SK-N-SH (cell line): ENCODE results near the gene HS2ST1. TPM values are rescaled to one million over a fixed set of nuclear protein-coding genes. Genes with fewer than 3 reads are reported as not detected.

Experiments
- CTCF ChIA-PET: fragments of 300-600, 350-600 bp; formaldehyde crosslinking; extraction: SDS; loops from one replicate; lab custom pipeline; 2021; lab: Yijun Ruan, JAX
- POLR2A ChIA-PET: fragments of 350-600 bp; sonication (Branson Sonifier 250); formaldehyde crosslinking; extraction: SDS; loops from one replicate; lab custom pipeline; 2020; ENCODE audit warnings: antibody characterized with exemption, inconsistent platforms; lab: Yijun Ruan, JAX
- DNase-seq: peaks from one replicate; pipeline ENCODE4 v3.0.0; 2012
- H2AFZ ChIP-seq: fragments of 200-600 bp; sonication (generic); 2 replicates; pipeline ENCODE4 v1.8.1; 2016; ENCODE audit warnings: antibody characterized with exemption, mild to moderate bottlenecking, low read depth
- H3F3A ChIP-seq: fragments of 200-600 bp; sonication (generic); replicated peaks from 2 replicates; pipeline ENCODE3; 2016; ENCODE audit warnings: antibody characterized with exemption, mild to moderate bottlenecking; ENCODE audit not compliant: insufficient read depth
- H3K27ac ChIP-seq, 2 experiments: fragments of 200-500 bp in 1 of 2; fragments of 200-600 bp in 1 of 2; sonication (Bioruptor generic) in 1 of 2; sonication (generic), shearing (Covaris generic) in 1 of 2; 2 replicates each; pipeline versions ENCODE4 v1.5.1 to v1.6.1; 2014 to 2016; ENCODE audit warnings: low read depth in 2 of 2, inconsistent platforms in 1 of 2, low read length in 1 of 2, mild to moderate bottlenecking in 1 of 2, mixed read lengths in 1 of 2
- H3K27me3 ChIP-seq: fragments of 200-600 bp; sonication (generic), shearing (Covaris generic); 2 replicates; pipeline ENCODE4 v1.6.1; 2016; ENCODE audit warnings: mixed run types; ENCODE audit not compliant: insufficient read depth
- H3K36me3 ChIP-seq, 2 experiments: fragments of 200-500 bp in 1 of 2; fragments of 200-600 bp in 1 of 2; sonication (Bioruptor generic) in 1 of 2; sonication (generic) in 1 of 2; replicated peaks in 1 of 2; 2 replicates each; pipeline versions ENCODE3 to v1.5.1; 2014 to 2016; ENCODE audit warnings: low read length in 1 of 2, mild to moderate bottlenecking in 1 of 2; ENCODE audit not compliant: insufficient read depth in 2 of 2, control insufficient read depth in 1 of 2
- H3K4me1 ChIP-seq, 2 experiments: fragments of 200-500 bp in 1 of 2; fragments of 200-600 bp in 1 of 2; sonication (Bioruptor generic) in 1 of 2; sonication (generic), shearing (Covaris generic) in 1 of 2; 2 replicates each; pipeline versions ENCODE4 v1.5.1 to v1.6.1; 2014 to 2016; ENCODE audit warnings: low read depth in 1 of 2, low read length in 1 of 2, mixed run types in 1 of 2; ENCODE audit not compliant: insufficient read depth in 2 of 2, control insufficient read depth in 1 of 2
- H3K4me2 ChIP-seq: fragments of 200-600 bp; sonication (generic), shearing (Covaris generic); 2 replicates; pipeline ENCODE4 v1.6.1; 2017; ENCODE audit warnings: mixed run types
- H3K4me3 ChIP-seq, 2 experiments: fragments of 200-500 bp in 1 of 2; fragments of 200-600 bp in 1 of 2; sonication (Bioruptor generic) in 1 of 2; sonication (generic), shearing (Covaris generic) in 1 of 2; 2 replicates each; pipeline versions ENCODE4 v1.5.1 to v1.8.1; 2014 to 2016; ENCODE audit warnings: low read depth in 2 of 2, inconsistent platforms in 1 of 2, low read length in 1 of 2, mild to moderate bottlenecking in 1 of 2, mixed read lengths in 1 of 2, moderate library complexity in 1 of 2
- H3K79me2 ChIP-seq: fragments of 200-600 bp; sonication (generic); 2 replicates; pipeline ENCODE4 v1.8.1; 2017; ENCODE audit warnings: mild to moderate bottlenecking; ENCODE audit not compliant: insufficient read depth
- H3K9ac ChIP-seq: fragments of 200-600 bp; sonication (generic); 2 replicates; pipeline ENCODE4 v1.6.1; 2017; ENCODE audit warnings: mixed run types
- H3K9me2 ChIP-seq: fragments of 200-600 bp; sonication (generic); 2 replicates; pipeline ENCODE4 v1.6.1; 2017; ENCODE audit warnings: mixed run types
- H3K9me3 ChIP-seq: fragments of 200-600 bp; sonication (generic); 2 replicates; pipeline ENCODE4 v1.6.1; 2017; ENCODE audit warnings: mixed run types, mild to moderate bottlenecking, moderate library complexity
- H4K20me1 ChIP-seq: fragments of 200-600 bp; sonication (generic); 2 replicates; pipeline ENCODE4 v1.6.1; 2017; ENCODE audit warnings: mild to moderate bottlenecking, mixed run types; ENCODE audit not compliant: insufficient read depth
- CHD2 ChIP-seq: fragments of 150-350 bp; IDR thresholded peaks from 2 replicates; pipeline ENCODE4 v1.6.1; 2018; ENCODE audit warnings: low read length; ENCODE audit not compliant: partially characterized antibody
- EP300 ChIP-seq, 2 experiments: IDR thresholded peaks; 2 replicates each; pipeline versions ENCODE4 v1.4.0 to v1.6.1; 2012; ENCODE audit warnings: borderline replicate concordance in 1 of 2, low read depth in 1 of 2, low read length in 1 of 2
- EZH2phosphoT487 ChIP-seq: fragments of 200-600 bp; sonication (generic); IDR thresholded peaks from 2 replicates; pipeline ENCODE4 v1.6.1; 2017; ENCODE audit warnings: low read depth, mixed run types, mild to moderate bottlenecking, antibody characterized with exemption, moderate library complexity, borderline replicate concordance
- FOSL2 ChIP-seq: IDR thresholded peaks from 2 replicates; pipeline ENCODE4 v1.4.0; 2012; ENCODE audit warnings: low read depth, mild to moderate bottlenecking, moderate library complexity, borderline replicate concordance
- FOXM1 ChIP-seq: IDR thresholded peaks from 2 replicates; pipeline ENCODE4 v1.4.0; 2012; ENCODE audit warnings: low read depth, mild to moderate bottlenecking
- GABPA ChIP-seq: IDR thresholded peaks from 2 replicates; pipeline ENCODE4 v1.4.0; 2012; ENCODE audit warnings: low read depth, mild to moderate bottlenecking
- GATA2 ChIP-seq: sonication (generic); formaldehyde crosslinking; IDR thresholded peaks from 2 replicates; pipeline ENCODE4 v1.5.0; 2020; ENCODE audit warnings: mild to moderate bottlenecking, missing genetic modification reagents
- IRF3 ChIP-seq: fragments of 150-350 bp; IDR thresholded peaks from 2 replicates; pipeline ENCODE4 v1.6.1; 2016; ENCODE audit warnings: mild to moderate bottlenecking, low read depth, low read length
- MEF2A ChIP-seq: IDR thresholded peaks from 2 replicates; pipeline ENCODE4 v1.4.0; 2012; ENCODE audit warnings: low read depth, borderline replicate concordance
- NRF1 ChIP-seq: IDR thresholded peaks from 2 replicates; pipeline ENCODE4 v1.6.1; 2012; ENCODE audit warnings: low read depth, mild to moderate bottlenecking, low read length
- RCOR1 ChIP-seq: fragments of 150-350 bp; IDR thresholded peaks from 2 replicates; pipeline ENCODE4 v1.6.1; 2017; ENCODE audit warnings: antibody characterized with exemption, low read length
- REST ChIP-seq: IDR thresholded peaks from 2 replicates; pipeline ENCODE4 v1.6.1; 2012; ENCODE audit warnings: mild to moderate bottlenecking, low read depth, low read length, moderate library complexity
- RFX5 ChIP-seq: IDR thresholded peaks from 2 replicates; pipeline ENCODE4 v1.6.1; 2012; ENCODE audit warnings: mild to moderate bottlenecking, improper control_type of control experiment, low read length
- YY1 ChIP-seq: IDR thresholded peaks from 2 replicates; pipeline ENCODE4 v1.4.0; 2012; ENCODE audit warnings: low read depth, mild to moderate bottlenecking
- ZBTB33 ChIP-seq: IDR thresholded peaks from 2 replicates; pipeline ENCODE4 v1.4.0; 2012; ENCODE audit warnings: low read depth, borderline replicate concordance
- WGBS: methylation state at CpG from one replicate; pipeline ENCODE4 v1.1.6; 2017; ENCODE audit warnings: low lambda C conversion rate; 5-methylcytosine and 5-hydroxymethylcytosine counted together
- polyA plus RNA-seq, 3 experiments: library from polyadenylated mRNA; depleted of rRNA; stranded (reverse); fragments of >200 nt; gene quantifications; 2 replicates each; pipeline ENCODE4 v1.2.3, GENCODE V29; 2012
- TF ChIP-seq, protein P1 (sequence below): fragments of 150-350 bp; IDR thresholded peaks from 2 replicates; pipeline ENCODE4 v1.6.1; 2017; ENCODE audit warnings: antibody characterized with exemption, low read length, low read depth, borderline replicate concordance
- TF ChIP-seq, protein P2 (sequence below): IDR thresholded peaks from 2 replicates; pipeline ENCODE4 v1.4.0; 2012; ENCODE audit warnings: low read depth, borderline replicate concordance

The HS2ST1 gene
- polyA plus RNA-seq, 1 of the 3 experiments (the other 2 are of a cell fraction) = 16.6 TPM

GRCh38 chr1:87155170-87155569 is 240.7 kb downstream of the HS2ST1 start:
- Histone ChIP-seq H3K9me2 (no peaks in the 10 kb centered on the region), H3K27me3 (peaks cover 10% of the 10 kb centered on the region; the same call in 1 of the 2 replicates), H3K36me3 (no peaks in the 10 kb centered on the region), H2AFZ (no peak overlapping the region), H3K27ac (no peak overlapping the region), H3K4me1 (peaks cover 2 to 10% of the 10 kb centered on the region in 2 experiments; a peak in 2 of 4 replicates), H3K9ac (no peak overlapping the region), H4K20me1 (no peaks in the 10 kb centered on the region), H3K4me3 (no peak overlapping the region), H3F3A (no peaks in the 10 kb centered on the region), H3K9me3 (no peaks in the 10 kb centered on the region), H3K79me2 (no peaks in the 10 kb centered on the region), H3K4me2 (no peak overlapping the region)
- peak; percentile 71 for DNase-seq
- no peak for TF ChIP-seq MEF2A
- TF ChIP-seq RFX5 = no peak
- TF ChIP-seq IRF3 = no peak
- TF ChIP-seq RCOR1 = peak; percentile 78; the same call in 1 of the 2 replicates
- TF ChIP-seq EP300 (IDR thresholded peaks at IDR 0.05; ENCODE audit: borderline replicate concordance in 1 of 2, low read depth in 1 of 2, low read length in 1 of 2) = peak in 1 of 2 experiments; percentile 35; a peak in 1 of 4 replicates
- TF ChIP-seq EZH2phosphoT487 = no peak
- ChIA-PET POLR2A (no interaction called here), CTCF (no interaction called here)
- 58% methylated on average over 6 of the region's 6 CpGs for WGBS

DNA sequence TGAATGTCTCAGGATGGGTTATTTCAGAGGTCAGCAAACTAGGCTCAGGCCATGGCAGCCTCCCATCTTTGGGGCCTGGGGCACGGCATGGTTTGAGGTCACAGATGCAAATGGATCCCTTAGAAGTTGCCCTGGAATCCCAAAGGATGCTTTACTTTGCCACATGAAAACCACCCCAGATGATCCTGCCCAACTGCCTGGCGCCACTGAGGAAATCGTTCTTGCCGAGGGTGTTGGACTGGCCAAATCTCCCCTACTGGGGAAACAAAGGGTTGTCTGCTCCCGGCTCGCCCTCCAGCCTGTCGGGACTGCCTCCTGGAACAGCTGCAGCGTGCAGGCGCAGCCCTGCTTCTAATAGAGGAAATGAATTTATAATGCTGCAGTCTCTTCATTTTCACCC is 241.2 kb downstream of the HS2ST1 start:
- Histone ChIP-seq H3F3A (no peaks in the 10 kb centered on the region), H4K20me1 (no peaks in the 10 kb centered on the region), H3K79me2 (no peaks in the 10 kb centered on the region), H3K9me3 (no peaks in the 10 kb centered on the region), H3K27ac (no peak overlapping the region), H3K4me3 (no peak overlapping the region), H3K27me3 (peaks cover 10% of the 10 kb centered on the region; the same call in 1 of the 2 replicates), H3K36me3 (no peaks in the 10 kb centered on the region), H2AFZ (no peak overlapping the region), H3K9me2 (no peaks in the 10 kb centered on the region), H3K4me2 (no peak overlapping the region), H3K9ac (no peak overlapping the region), H3K4me1 (peaks cover 0 to 10% of the 10 kb centered on the region in 2 experiments; a peak in 2 of 4 replicates)
- WGBS = 77% methylated on average over 8 of the region's 9 CpGs
- ChIA-PET CTCF (no interaction called here), POLR2A (no interaction called here)
- DNase-seq = peak; percentile 26
- TF ChIP-seq FOXM1 (no peak), REST (no peak), YY1 (no peak), MEF2A (no peak), NRF1 (no peak), IRF3 (no peak), GATA2 (CRISPR knock-in tag) (no peak), RCOR1 (no peak), CHD2 (no peak), FOSL2 (no peak), ZBTB33 (no peak), GABPA (no peak)
- TF ChIP-seq, protein P1, sequence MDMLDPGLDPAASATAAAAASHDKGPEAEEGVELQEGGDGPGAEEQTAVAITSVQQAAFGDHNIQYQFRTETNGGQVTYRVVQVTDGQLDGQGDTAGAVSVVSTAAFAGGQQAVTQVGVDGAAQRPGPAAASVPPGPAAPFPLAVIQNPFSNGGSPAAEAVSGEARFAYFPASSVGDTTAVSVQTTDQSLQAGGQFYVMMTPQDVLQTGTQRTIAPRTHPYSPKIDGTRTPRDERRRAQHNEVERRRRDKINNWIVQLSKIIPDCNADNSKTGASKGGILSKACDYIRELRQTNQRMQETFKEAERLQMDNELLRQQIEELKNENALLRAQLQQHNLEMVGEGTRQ = no peak
- TF ChIP-seq, protein P2, sequence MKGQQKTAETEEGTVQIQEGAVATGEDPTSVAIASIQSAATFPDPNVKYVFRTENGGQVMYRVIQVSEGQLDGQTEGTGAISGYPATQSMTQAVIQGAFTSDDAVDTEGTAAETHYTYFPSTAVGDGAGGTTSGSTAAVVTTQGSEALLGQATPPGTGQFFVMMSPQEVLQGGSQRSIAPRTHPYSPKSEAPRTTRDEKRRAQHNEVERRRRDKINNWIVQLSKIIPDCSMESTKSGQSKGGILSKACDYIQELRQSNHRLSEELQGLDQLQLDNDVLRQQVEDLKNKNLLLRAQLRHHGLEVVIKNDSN = no peak
